IPS-NIHi11 (cell line): ENCODE data around the gene FGL2.
"Not testable (repeated sequence)": the region's sequence is repeated elsewhere in the genome, so short reads cannot be mapped to it uniquely, and the experiment has no call there.

Source experiments
- DNase-seq: peaks from one replicate; pipeline ENCODE4 v3.0.0; 2012; ENCODE audit warnings: mixed read lengths, low spot score

The FGL2 gene

DNA sequence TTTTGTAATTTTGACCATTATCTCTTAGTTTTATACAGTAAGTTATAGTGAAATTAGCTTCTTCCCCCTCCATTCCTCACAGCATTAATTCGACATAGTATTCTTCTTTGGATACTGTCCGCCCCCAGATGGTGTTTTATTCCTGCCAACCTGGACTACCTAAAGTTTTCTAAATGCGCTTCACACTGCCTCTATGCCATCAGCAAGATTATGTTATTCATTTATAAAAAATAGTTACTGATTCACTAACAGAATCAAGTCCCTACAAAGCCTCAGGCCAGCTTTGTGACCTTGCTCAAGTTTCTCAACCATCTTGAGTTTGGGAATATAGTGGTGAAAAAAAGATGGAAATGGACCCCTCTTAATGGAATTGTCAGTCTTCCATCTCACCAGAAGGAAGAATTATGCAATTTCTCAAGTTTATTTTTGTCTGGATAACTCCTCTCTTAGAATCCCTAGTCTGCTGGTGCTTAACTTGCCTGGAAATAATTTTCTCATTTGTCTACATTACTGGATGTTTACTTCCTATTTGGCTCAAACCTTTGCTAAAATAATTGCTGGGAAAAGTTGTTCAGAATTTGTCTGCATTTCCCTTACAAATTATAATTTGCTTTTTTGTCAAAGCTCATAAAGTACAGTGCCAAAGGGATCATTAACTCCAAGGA lies 16.7 kb upstream of the FGL2 start:
- no peak for DNase-seq

DNA sequence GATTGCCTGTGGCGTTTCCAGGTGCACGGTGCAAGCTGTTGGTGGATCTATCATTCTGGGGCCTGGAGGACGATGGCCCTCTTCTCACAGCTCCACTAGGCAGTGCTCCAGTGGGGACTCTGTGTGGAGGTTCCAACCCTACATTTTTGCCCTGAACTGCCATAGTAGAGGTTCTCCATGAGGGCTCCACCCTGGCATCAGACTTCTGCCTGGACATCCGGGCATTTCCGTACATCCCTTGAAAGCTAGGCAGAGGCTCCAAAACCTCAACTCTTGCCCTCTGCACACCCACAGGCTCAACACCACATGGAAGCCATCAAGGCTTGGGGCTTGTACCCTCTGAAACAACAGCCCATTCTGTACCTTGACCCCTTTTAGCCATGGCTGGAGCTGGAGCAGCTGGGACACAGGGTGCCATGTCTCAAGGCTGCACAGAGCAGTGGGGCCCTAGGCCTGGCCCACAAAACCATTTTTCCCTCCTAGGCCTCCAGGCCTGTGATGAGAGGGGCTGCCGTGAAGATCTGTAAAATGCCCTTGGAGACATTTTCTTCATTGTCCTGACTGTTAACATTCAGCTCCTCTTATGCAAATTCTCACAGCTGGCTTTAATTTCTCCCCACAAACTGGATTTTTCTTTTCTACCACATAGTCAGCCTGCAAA lies 10.0 kb upstream of the FGL2 start:
- DNase-seq, result no peak

DNA sequence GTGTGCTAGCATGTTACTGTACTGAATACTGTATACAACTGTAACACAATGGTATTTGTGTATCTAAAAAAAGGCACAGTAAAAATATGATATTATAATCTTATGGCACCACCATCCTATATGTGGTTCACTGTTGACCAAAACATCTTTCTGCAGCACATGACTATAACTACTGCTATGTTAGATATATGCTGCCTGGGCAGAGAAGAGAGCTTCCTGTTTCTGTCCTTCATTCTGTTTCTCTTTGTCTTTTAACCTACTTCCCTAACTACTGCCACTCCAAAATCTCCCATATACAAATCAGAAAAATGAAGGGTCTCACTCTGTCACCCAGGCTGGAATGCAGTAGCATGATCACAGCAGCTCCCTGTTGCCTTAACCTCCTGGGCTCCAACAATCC lies 8.8 kb upstream of the FGL2 start:
- no peak for DNase-seq

DNA sequence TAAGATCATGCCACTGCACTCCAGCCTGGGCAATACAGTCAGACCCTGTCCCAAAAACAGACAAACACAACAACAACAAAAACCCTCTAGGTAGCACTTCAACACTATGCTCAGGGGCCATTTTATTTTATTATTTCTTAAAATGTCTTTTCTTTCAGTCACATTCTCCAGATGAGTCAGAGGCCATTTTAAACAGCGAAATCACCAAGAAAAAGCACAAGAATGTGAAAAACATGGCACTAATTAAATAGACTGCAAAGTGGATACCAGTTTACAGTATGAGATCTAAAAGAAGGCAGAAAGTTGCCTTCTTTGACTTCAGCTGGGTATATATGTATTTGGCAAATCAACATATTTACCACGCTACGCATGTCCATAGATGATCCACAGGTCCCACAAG lies 6.1 kb upstream of the FGL2 start:
- no peak for DNase-seq

DNA sequence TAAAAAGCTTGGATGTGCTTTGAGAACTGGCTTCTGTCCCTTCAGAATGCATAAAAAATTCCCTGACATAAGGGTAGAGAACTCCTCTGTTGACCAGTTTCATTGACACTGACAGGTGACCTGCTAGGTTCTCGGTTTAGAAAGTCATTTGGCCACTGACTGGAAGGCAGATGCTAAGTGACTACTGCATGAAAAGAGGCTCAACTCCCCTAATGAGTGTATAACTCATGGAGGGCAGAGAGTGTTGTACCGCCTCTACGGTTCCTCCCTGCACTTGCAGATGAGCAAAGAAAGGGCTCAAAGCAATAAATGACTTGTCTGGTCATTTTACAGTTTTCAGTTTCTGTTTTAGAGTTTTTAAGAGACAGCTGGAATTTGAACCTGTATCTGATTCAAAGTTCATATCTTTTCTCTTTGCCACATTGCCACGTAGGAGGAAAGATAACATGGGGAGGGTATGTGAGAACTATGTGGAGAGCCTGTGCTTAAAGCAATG lies 2.9 kb upstream of the FGL2 start:
- no peak for DNase-seq

DNA sequence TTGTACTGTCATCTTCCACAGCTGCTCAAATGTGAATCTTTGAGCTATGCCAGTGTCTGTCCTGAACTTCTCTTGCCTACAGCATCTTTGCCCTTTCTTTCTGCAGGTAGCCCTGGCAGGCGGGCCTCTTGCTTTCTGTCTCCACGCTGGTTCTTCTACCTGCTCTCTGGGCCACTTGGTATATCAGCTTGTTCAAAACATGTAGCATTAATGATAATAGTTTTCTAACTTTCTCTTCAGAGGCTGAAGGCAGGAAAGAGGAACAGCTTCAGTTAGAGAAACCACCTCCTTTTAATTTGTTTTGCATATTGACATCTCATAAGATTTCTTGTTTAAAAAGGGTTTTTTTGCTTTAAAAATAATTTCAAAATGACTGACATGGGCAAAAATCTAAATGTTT lies 923 bp upstream of the FGL2 start:
- DNase-seq, result no peak

DNA sequence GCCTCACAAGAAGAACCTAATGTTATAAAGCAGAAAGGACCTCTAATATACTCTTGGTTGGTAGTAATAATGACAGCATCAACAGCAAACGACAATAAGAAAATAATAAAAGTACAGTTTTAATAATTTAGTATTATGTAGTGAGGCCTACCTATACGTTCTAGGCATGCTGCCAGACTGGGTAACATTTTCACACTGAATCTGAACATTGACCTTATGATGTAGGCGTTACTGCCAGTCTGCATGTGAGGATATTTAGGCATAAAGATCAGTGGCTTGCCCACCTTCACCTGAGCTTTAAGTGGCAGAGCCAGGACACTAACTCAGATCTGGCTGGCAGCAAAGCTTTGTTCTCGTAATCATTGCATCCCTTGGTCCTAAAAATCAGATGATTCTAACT lies 2.5 kb downstream of the FGL2 start:
- DNase-seq, result no peak

DNA sequence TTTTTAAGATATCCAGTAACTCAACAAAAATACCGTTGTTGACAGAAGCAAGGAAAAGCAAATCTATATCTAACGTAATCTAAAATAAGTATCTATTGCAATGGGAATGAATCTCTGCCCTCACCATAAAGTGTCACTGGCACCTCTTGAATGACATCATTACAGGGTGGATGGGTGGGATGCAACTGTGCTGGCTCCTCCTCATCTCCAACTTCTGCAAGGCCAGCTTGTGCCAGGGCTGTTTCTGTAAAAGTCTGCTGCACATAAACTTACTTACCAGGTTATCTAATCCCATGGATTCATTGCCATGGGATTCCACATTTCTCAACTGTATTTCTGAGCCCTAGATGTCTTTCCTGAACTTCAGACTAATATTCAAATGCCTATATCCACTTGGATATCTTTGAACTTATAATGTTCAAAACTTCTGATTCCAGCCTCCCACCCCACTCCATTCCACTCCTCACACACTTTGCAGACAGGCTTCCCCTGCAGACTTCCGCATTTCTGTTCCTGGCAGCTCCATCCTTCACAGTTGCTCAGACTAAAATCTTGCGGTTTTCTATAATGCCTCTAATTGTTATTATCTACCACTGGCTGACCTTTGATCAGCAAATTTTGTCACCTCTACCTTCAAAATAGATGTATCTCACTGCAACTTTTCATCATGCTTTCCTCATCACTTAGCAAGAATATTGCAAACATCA lies 10.7 kb downstream of the FGL2 start:
- DNase-seq, result no peak

DNA sequence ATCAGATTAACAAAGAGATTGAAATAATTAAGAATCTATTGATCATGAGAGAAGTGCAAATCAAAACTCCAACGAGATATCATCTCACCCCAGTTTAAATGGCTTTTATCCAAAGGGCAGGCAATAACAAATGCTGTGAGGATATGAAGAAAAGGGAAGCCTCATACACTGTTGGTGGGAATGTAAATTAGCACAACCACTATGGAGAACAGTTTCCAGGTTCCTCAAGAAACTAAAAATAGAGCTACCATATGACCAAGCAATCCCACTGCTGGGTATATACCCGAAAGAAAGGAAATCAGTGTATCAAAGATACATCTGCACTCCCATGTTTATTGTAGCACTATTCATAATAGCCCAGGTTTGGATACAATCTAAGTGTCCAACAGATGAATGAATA lies 13.8 kb downstream of the FGL2 start:
- no peak for DNase-seq

DNA sequence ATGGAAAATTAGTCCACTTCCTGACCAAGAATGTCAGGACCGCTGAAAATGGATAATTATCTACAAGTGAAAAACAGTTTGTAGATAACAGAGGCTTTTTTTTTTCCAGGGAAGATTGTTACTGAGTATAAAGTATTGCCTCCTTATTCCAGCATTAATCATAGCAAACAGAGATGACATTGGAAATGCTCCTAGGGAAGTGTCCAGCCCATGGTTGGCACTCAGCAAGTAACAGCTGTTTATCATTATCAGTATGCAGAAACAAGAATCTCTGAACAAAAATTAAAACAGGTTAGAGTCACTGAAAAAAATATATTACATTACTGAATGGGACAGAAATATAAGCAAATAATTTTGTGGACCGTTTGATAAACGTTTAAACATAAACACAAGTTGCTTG lies 14.6 kb downstream of the FGL2 start:
- no peak for DNase-seq

DNA sequence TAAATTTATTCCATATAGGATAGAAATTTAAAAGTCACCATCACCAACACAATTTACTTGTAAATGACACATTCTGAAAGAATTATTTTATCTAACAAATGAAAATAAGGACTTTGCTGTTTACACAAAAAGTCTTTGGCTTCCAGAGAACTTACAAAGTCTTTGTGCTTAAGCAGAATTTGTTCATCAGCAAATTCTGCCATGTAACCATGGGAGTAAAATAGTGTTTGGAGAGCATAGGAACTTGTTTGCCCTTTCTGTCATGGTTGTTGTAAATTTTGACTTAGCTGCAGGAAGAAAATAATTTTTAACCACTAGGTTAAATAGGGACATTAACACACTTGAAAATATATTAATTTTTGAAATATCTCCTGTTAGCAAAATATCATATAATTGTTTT lies 15.2 kb downstream of the FGL2 start:
- DNase-seq, result no peak

DNA sequence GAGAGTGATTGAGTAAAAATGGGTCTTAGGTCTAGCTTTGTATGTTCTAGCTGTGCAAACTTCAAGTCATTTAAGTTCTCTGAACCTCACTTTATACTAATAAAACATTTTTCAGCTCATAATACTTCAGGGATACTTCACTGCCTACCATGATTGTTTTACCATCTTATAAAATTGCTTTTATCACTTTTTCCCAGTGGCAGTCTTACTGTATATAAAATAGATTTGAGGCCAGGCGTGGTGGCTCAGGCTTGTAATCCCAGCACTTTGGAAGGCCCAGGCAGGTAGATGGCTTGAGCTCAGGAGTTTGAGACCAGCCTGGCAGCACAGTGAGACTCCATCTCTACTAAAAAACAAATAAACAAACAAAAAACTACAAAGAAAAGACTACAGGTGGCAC lies 17.4 kb downstream of the FGL2 start:
- no peak for DNase-seq

DNA sequence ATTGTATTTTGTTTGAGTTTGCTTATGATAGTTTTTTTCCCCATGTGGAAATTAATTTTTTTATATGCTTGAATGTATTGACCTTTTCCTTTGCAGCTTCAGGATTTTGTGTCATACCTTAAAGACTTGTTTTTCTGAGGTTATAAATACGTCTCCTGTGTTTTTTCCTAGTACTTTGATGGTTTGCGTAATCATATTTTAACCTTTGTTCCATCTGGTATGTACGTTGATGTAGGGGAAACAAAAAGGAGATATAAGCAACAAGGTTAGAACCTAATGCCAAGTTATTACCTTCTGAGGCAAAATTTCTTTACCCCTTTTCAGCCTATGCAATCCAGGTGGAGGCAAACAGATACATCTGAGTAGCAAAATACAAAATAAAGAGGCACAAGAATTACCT lies 17.9 kb downstream of the FGL2 start:
- DNase-seq, result no peak

DNA sequence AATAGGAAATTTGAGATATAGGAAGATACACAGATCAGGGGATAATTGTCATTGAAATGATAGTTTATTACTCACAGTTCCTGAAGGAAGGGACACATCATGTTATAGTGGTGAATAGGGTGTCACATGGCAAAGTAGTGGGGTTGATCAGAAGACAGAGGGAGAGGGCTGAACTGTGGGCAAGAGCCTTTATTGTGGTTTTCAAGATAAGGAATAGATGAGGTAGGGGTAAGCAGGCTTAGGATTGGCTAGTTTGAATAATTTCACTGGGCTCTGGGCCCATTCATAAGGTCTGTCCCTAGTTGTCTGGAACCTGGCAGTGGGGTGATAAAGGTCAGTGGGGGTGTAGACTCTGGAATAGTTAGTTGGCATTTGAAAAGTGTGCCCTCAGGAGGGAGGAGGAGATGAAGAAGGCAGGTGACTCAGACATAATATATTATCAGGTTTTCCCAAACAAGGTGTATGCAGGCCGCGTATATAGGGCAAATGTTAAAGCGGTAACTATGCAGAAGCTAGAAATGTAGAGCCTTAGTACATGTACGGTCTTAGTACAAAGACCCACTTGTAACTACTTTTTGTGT lies 18.5 kb downstream of the FGL2 start:
- no peak for DNase-seq

DNA sequence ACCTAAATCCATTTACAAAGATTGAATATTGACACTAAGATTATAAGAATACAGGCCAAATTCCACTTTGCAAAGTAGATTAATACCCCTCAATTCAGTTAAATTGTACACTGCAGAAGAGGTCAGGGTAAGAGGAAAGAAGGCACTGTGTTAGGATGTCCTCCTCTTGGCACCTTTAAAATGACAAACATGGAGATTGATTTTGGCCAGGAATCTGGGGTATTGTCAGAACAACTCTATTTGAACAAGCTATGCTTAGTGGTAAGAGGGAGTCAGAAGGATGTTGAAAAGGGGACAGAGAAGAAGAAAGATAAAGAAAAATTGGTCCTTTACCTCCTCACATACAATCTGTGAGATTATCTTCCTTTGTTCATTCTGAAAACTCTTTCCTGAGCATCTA lies 21.6 kb downstream of the FGL2 start:
- not testable (repeated sequence) for DNase-seq

DNA sequence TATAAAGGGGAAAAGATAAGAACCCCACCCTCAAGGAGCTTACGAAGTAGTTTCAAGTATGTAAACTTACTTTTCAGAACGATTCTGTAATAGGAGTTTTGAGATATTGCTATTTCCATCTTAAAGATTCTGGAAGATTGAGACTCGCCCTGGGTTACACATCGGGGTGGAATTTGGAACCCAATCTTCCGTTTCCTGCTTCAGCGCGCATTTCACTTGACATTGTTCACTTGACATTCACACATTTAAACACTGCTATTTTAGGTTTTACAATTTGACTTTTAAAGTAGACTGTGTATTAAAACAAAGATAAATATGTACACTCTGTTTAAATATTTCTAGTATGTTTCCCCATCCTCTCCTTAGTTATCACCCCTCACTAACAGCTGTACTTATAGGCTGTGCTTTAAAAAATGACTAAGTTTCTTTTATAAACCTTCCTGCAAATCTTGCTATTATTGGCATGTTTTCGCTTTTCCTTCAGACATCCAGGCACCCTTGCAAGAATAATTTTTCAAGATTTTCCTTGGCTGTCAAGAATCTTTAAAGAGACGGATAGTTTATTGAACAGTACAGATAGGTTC lies 22.2 kb downstream of the FGL2 start:
- DNase-seq, result not testable (repeated sequence)

DNA sequence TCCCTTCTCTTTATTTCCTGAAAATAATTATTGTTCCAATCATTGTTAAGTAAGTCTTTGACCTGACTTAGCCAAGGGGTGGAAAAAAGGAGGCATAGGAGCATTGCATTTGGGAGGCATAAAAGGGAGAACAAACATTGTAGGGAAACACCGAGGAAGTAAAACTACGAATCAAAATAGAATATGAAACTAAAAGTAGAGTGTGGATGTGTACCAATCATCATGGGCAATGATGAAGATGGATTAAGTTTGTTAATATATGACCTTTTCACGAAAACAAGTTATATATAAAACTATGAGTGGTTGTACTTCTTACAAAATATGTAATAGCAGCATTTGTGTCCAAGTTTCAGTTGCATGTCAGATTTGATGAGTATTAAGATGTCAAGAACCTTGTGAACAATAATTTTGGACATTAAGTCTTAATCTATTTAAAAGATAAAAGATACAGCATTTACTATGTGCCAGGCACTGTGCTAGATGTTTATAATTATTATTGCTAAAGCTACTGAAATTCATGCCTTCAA lies 24.3 kb downstream of the FGL2 start:
- DNase-seq, result not testable (repeated sequence)

DNA sequence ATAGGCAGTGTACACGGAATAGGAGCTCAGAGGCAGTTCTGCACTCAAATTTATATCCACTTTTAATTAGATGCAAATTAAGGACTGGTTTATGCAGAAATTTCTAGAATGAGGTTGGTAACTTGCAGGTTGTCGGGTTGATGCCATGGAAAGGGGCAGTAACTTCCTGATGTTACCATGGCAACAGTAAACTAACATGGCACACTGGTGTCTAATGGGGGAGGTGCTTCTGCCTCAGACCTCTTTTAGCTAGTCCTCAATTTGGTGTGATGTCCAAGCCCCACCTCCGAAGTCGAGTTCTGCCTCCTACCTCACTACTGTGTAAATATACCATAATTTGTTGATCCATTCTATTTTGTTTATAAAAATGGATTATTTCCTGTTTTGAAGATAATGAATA lies 25.2 kb downstream of the FGL2 start:
- DNase-seq, result not testable (repeated sequence)

DNA sequence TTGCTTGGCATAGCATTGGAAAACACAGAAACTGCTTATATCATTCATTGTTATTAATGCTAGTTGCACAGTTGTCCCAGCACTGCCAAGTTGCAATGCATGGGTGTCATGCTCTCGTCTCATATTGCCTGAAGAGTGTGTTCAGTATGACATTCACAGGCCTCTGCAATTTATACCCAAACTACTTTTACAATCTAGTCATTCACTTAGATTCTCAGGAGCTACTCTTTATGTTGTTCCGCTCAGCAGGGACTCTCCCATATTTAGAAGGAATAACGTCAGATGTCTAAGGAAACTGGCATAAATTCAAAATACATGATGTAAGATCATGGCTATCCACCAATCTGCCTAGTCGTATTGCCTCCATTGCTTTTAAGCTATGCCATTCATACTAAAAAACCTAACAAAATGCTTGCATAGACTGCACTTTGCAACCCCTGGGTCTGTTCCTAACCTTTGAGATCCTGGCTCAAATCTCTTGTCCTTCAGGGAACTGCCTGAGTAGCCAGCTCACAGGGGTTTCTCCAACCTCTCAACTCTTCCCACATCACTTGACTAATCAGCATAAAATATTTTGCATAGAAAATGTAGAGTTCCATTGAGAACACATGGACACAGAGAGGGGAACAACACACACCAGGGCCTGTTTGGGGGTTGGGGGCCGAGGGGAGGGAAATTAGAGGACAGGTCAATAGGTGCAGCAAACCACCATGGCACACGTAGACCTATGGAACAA lies 27.0 kb downstream of the FGL2 start:
- DNase-seq, result not testable (repeated sequence)

DNA sequence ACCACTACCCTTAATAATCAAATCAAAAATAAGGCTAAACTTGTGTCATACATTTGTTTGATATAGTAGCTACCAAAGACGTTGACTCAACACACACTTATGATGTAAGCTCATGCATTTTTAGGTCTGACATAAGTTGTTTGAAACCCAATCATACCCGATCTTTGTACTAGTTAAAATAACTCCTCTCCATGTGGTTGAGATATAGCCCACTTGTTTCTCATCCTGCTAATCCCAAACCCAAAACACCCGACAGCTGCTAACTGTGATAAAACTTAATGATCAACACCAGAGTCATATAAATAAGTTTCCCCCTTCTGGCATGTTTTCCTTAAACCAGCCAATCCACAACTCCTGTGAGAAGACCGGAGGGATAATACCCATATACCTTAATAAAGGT lies 28.5 kb downstream of the FGL2 start:
- DNase-seq, result not testable (repeated sequence)

DNA sequence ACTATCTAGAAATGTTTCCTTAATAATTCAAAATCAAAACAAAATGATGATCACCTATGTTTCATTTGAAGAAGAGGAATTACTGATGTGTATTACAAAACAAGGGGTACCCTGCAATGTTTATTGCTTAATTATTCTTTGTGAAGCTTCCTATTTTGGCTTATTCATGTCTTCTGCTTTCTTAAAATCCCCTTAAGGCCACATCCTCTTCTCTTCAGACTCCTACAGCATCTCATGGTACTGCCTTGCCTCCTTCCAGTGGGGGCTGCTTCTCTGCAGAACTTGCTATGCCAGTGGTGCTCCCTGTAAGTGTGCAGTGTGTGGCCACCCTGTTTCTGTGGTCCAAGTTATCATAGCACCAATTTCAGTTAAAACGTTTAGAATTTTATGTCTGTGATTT lies 42.2 kb downstream of the FGL2 start:
- DNase-seq, result no peak

DNA sequence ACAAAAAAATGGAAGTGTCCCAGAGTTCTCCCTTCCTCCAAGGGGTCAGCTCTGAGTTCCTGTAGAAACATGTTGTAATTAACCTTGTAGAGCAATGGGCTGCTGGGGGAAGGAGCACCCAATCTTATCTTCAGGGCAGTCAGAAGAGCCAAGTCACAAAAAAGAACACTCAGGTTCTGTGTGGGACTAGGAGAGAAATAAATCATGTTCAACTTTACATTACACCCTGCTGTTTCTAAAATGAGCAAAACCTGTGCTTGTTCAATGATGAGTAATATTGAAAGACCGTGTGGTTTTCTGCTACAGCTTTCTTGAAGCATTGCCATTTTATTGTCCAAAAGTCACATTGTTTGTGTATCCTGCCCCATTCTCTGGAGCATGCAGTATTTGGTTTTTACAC lies 42.6 kb downstream of the FGL2 start:
- not testable (repeated sequence) for DNase-seq
